ENCODE results near the gene PRKN. TPM values are rescaled to one million over a fixed set of nuclear protein-coding genes. Genes with fewer than 3 reads are reported as not detected.
"Not testable (repeated sequence)": the region's sequence is repeated elsewhere in the genome, so short reads cannot be mapped to it uniquely, and the experiment has no call there.

The PRKN gene
- total and polyA plus RNA-seq, 2 experiments from 2014 or later: 0.10 to 0.84 TPM

- TF ChIP-seq REST (IDR thresholded peaks at IDR 0.05; ENCODE audit: unreplicated experiment): no peak
- no peak for TF ChIP-seq CREB1 (CRISPR knock-in tag; IDR thresholded peaks at IDR 0.05; ENCODE audit: low read depth)
- TF ChIP-seq ZNF114 (CRISPR knock-in tag; IDR thresholded peaks at IDR 0.05): no peak
- no peak for TF ChIP-seq EZH2 (IDR thresholded peaks at IDR 0.05; ENCODE audit: low read depth, unreplicated experiment)
Observed at GRCh38 chr6:161316531-161316930, 1411.0 kb downstream of the PRKN start (continued).

GRCh38 chr6:161315246-161315917, 1412.2 kb downstream of the PRKN start:
- not testable (repeated sequence) for H2AFZ ChIP-seq; H3F3A ChIP-seq (replicated peaks; ENCODE audit: low read depth); H3K4me3 Mint-ChIP-seq; H3K9me2 ChIP-seq (ENCODE audit: insufficient read depth); H3K4me1 ChIP-seq (ENCODE audit: insufficient read depth); H3K27ac Mint-ChIP-seq; H3K4me3 ChIP-seq; H4K20me1 ChIP-seq (replicated peaks; ENCODE audit: insufficient read depth); H3K4me2 ChIP-seq; DNase-seq (ENCODE audit: low spot score); ATAC-seq; H3K36me3 ChIP-seq (ENCODE audit: insufficient read depth); H3K79me2 ChIP-seq (replicated peaks; ENCODE audit: insufficient read depth); H3K27ac ChIP-seq (ENCODE audit: low read depth); H3K27me3 ChIP-seq (ENCODE audit: insufficient read depth); H3K27me3 Mint-ChIP-seq (ENCODE audit: insufficient read depth, low read depth, poor library complexity)
- peaks cover 18% of the 10 kb centered on the region for H3K36me3 Mint-ChIP-seq (ENCODE audit: low read depth)
- peaks cover 24% of the 10 kb centered on the region for H3K9me3 Mint-ChIP-seq
- H3K4me1 Mint-ChIP-seq: peaks cover 13% of the 10 kb centered on the region

- H4K20me1 ChIP-seq (replicated peaks; ENCODE audit: insufficient read depth); H3K4me3 ChIP-seq; H3F3A ChIP-seq (replicated peaks; ENCODE audit: low read depth); DNase-seq (ENCODE audit: low spot score); H3K27ac ChIP-seq (ENCODE audit: low read depth); H3K4me1 ChIP-seq (ENCODE audit: insufficient read depth); H2AFZ ChIP-seq; H3K4me2 ChIP-seq; H3K79me2 ChIP-seq (replicated peaks; ENCODE audit: insufficient read depth); H3K27me3 ChIP-seq (ENCODE audit: insufficient read depth); H3K27ac Mint-ChIP-seq; H3K27me3 Mint-ChIP-seq (ENCODE audit: insufficient read depth, low read depth, poor library complexity); H3K36me3 ChIP-seq (ENCODE audit: insufficient read depth); ATAC-seq; H3K9me2 ChIP-seq (ENCODE audit: insufficient read depth); H3K4me3 Mint-ChIP-seq: not testable (repeated sequence)
- peaks cover 13% of the 10 kb centered on the region for H3K4me1 Mint-ChIP-seq
- peaks cover 24% of the 10 kb centered on the region for H3K36me3 Mint-ChIP-seq (ENCODE audit: low read depth)
- H3K9me3 Mint-ChIP-seq: peaks cover 30% of the 10 kb centered on the region
Observed at GRCh38 chr6:161314541-161315245, 1412.9 kb downstream of the PRKN start.

Measured in GM23338 (cell line).